GM19438 (cell line): ENCODE measurements around the gene FOXF1.

Source experiments
- ATAC-seq: cut with Tn5 transposase; IDR thresholded peaks from one replicate; pipeline ENCODE4 v1.9.1; 2021; ENCODE audit warnings: low read depth; ENCODE audit not compliant: unreplicated experiment

The FOXF1 gene

DNA sequence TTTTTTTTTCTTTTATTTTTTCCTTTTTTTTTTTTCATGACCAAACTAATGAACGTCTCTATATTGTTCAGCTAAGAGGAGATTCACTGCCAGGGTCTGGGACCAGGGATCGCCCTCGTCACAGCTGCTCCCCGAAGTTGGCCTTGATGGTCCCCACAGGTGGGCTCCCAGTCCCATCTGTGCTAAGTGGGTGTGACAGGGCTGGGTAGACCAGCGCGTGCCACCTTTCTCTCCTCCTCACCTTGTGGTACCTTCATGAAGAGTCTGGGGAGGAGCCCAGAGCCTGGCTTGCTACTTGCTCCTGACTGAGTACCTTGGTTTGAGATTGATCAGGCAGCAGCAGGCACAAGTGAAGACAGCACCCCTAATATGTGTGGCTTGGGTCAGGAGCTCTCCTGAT, 6.5 kb upstream of the FOXF1 start:
- no peak for ATAC-seq

GRCh38 chr16:86504315-86505184, 5.8 kb upstream of the FOXF1 start:
- no peak for ATAC-seq

- no peak for ATAC-seq
These were observed 5.0 kb upstream of the FOXF1 start for GRCh38 chr16:86505185-86505898.

DNA sequence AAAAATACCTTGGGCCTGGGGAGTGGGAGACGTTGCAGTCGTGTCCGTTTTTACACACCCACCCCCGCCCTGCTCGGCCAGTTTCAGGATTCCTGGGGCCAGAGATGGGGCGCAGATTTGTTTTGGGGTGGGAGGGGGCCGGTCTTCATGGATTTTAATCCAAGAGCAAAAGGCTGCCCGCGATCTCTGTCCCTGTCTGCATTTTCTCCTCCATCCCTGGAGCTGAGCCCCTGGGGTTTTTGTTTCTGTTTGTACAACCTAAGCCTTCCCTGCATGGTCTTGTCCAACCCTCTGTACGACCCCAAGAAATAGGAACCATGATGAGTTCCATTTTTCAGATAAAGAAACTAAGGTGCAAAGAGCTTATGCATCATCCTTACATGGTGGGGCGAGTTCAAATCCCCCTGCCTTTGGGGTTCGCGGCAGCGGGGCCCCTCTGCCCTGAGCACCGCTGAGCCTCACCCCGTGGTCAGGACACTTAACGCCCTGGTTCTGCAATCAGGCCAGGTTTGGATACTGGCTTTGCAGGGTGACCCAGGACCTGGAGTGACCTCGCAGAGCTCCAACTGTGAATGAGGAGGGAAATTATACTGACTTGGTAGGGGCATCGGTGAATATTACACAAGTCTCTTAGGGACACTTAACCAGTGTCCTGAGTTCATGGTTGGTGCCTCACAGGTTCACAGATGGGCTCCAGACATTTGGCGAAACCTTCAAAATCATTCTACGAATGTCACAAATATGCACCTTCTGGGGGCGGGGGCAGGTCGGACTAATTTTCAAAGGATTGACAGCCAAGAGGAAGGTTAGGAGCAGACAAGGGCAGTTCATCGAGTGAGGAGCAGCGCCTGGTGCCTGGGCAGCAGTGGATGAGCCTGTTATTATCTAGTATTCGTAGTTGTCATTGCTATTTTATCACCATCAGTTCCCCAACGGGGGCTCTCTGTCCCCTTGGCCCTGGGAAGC, 4.1 kb upstream of the FOXF1 start:
- ATAC-seq = no peak

GRCh38 chr16:86507173-86508027, 2.9 kb upstream of the FOXF1 start:
- ATAC-seq = no peak

GRCh38 chr16:86508028-86508946, 2.0 kb upstream of the FOXF1 start:
- ATAC-seq = no peak

GRCh38 chr16:86508947-86509758, 1.2 kb upstream of the FOXF1 start:
- ATAC-seq = no peak

DNA sequence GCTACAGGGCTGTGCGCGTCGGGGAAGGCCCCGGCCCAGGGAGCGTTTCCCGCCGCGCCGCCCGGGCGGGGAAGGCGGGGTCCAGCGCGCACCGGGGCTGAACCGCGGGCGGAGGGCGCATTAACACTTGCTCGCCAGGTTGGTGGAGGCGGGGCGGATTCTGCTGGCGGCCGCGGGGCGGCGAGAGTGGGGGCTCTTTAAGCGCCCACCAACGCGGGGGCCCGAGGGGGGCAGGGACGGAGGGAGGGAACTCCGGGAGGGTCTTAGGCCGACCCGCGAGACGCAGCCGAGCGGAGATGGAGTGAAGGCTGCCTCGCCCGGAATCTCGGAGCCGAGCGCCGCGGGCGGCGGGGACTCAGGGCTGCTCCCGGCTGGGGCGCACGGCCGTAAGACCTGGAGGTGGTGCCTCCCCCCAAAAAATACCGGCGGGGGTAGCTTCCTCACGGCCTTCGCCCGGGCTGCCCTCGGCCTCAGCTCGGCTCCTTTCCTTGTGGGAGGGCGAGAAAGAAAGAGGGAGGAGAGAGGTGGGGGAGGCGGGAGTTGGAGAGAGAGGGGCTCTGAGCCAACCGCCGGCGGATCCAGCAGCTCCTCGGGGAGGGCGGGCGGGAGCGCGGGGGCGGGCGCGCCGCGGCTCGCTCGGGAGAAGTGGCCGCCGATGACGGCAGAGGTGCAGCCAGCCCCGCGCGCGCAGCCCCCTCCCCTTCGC, 415 bp upstream of the FOXF1 start:
- ATAC-seq = no peak

DNA sequence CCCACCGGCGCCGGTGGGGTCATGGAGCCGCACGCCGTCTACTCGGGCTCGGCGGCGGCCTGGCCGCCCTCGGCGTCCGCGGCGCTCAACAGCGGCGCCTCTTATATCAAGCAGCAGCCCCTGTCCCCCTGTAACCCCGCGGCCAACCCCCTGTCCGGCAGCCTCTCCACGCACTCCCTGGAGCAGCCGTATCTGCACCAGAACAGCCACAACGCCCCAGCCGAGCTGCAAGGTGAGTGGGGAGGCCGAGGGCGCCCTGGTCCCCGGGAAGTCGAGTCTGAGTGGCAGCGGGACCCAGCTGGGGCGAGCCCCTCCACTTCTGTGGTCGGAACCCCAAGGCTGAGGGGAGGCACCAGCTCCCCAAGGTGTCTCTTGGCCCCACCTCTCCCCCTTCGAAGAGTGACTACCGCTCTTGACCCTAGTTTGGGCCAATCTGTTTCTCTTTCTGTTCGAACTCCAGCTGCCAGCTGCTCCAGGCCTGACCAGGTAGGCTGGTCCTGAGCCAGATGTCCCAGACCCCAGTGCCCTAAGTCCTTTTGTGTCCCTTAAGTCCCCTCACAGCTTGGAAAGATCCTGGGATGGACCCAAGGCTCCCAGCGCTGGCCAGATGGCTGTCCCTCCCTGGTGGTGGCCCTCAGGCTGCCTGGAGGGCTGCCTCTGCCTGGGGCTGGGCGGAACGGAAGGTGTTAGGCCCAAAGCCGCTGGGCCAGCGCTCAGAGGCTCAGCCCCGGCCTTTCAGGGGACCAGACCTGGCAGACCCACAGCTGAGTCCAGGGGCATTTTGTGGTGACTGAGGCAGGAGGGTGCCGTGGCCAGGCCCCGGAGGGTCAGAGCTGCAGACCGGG, 1.2 kb downstream of the FOXF1 start:
- no peak for ATAC-seq

GRCh38 chr16:86512301-86512859, 2.1 kb downstream of the FOXF1 start:
- ATAC-seq = no peak

DNA sequence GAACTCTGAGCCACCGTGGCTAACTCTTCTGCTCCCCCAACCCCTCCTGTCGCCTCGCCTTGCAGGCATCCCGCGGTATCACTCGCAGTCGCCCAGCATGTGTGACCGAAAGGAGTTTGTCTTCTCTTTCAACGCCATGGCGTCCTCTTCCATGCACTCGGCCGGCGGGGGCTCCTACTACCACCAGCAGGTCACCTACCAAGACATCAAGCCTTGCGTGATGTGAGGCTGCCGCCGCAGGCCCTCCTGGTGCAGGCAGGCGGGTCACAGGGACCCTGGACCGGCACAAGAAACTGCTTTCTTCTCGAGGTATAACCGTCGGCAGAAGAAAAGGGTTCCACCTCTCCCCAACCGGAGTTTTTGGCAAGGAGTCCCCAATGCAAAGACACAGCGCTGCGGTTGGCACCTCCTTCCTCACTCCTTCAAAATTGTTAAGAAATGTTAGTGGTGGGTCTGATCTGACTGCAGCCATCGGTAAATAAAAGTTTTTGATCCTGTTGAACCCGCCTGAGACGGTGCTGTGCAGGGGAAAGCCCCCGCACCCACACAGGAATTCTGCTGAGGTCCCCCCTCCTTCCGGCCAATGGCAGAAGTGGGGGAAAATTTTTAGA, 2.6 kb downstream of the FOXF1 start:
- ATAC-seq = no peak

DNA sequence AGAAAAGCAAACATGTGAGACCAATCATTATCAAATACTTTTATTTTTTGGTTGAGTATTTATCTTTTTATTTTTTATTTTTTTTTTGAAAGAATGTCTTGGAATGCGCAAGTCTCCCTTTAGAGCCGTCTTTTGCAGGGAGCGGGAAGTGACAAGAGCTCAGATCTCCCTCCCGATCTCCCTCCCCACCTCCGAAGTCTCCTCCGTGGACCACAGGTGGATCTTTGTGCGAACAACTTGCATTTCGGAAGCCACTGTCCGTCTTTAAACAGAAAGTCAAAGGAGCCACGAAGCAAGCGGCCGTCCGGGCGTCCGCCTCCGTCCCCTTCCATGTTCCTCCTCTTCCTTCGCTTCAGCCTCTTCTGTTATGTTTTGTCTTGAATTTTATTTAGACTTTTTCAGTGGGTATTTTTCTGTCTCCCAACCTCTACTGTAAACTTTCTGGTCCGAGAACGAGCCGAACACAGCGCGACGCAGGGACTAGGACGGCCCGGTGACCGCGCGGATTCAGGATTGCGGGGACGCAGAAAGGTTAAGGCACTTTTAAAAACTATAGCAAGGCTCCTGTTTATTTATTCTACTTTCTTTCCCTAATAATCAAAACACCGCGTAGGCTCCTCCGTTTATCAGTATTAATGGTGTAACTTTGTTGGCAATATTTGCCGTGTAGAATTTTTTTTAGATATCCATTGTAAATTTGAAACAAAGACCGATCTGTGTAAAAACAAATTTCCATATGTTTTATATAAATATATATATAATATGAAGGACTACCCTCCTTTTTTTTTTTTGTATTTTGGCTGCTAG, 3.3 kb downstream of the FOXF1 start:
- ATAC-seq = no peak

DNA sequence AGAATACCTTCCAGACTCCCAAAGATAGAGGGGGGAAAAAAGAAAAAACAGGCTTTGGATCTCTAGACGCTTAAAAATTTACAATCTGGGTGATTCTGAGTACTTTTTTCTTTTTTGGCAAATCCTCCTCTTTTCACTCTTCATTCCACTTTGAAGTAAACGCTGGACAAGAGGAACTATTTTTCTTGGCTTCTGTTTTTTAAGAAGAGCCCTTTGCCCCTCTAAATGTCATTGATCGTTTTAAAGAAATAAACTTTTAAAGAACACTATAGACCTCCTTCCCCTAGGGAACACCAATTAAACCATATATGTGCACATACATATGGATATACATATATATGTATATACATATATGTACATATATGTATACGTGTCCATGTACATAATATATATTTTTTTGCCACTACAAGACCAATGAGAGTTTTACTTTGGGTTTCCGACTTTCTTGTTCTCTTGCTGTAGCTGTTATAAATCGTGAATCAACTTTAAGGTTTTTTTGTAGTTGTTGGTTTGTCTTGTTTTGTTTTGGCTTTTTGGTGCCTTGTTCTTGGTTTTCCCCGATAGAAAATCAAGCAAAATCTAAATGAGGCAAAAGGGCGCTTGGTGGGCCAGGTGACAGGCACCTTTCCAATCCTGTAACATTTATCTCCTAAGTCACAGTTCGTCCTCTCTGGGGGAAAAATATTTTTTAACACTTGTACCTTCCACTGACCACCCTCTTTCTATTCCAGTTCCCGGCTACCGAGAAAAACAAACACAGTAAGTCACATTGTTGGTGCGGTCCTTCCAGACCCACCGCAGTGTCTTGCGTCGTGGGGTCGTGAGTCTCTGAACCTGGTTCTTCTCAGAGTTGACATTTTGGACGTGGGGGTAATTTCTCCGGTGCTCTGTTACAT, 4.4 kb downstream of the FOXF1 start:
- ATAC-seq = no peak

GRCh38 chr16:86515413-86515776, 5.1 kb downstream of the FOXF1 start:
- ATAC-seq = no peak
